ENCODE data around the gene CCDC178. TPM values are rescaled to one million over a fixed set of nuclear protein-coding genes. Genes with fewer than 3 reads are reported as not detected.
"Not testable (repeated sequence)": the region's sequence is repeated elsewhere in the genome, so short reads cannot be mapped to it uniquely, and the experiment has no call there.

The CCDC178 gene
- total RNA-seq, 1 donor = 0.72 TPM

DNA sequence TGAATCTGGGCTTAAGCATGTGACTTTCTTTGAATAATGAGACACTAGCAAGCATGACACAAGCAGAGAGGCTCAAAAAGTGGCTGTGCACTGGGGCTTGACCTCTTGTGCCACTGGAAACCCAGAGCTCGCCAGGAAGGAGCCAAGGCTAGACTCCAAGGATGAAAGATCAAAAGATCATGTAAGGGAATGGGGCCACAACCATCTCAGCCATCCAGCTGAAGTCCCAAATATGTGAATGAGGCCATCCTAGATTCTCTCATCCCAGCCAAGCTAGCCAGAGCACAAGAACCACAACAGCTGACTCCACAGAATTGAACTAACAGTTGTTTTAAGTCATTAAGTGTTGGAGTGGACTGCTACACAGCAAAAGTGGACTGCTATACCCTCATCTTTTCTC lies 288.1 kb downstream of the CCDC178 start:
- TF ChIP-seq, protein P1, sequence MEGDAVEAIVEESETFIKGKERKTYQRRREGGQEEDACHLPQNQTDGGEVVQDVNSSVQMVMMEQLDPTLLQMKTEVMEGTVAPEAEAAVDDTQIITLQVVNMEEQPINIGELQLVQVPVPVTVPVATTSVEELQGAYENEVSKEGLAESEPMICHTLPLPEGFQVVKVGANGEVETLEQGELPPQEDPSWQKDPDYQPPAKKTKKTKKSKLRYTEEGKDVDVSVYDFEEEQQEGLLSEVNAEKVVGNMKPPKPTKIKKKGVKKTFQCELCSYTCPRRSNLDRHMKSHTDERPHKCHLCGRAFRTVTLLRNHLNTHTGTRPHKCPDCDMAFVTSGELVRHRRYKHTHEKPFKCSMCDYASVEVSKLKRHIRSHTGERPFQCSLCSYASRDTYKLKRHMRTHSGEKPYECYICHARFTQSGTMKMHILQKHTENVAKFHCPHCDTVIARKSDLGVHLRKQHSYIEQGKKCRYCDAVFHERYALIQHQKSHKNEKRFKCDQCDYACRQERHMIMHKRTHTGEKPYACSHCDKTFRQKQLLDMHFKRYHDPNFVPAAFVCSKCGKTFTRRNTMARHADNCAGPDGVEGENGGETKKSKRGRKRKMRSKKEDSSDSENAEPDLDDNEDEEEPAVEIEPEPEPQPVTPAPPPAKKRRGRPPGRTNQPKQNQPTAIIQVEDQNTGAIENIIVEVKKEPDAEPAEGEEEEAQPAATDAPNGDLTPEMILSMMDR (IDR thresholded peaks at IDR 0.05; ENCODE audit: insufficient read depth, low read length) = no peak
- no peak overlapping the region for H3K4me3 ChIP-seq (ENCODE audit: low read depth, low read length)
- DNase-seq (ENCODE audit: low read depth) = no peak

DNA sequence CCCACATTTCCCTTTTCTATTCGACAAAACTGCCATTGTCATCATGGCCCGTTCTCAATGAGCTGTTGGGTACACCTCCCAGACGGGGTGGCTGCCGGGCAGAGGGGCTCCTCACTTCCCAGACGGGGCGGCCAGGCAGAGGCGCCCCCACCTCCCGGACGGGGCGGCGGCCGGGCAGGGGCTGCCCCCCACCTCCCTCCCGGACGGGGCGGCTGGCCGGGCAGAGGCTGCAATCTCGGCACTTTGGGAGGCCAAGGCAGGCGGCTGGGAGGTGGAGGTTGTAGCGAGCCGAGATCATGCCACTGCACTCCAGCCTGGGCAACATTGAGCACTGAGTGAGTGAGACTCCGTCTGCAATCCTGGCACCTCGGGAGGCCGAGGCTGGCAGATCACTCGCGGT lies 292.7 kb downstream of the CCDC178 start:
- not testable (repeated sequence) for H3K4me3 ChIP-seq (ENCODE audit: low read depth, low read length); DNase-seq (ENCODE audit: low read depth)

DNA sequence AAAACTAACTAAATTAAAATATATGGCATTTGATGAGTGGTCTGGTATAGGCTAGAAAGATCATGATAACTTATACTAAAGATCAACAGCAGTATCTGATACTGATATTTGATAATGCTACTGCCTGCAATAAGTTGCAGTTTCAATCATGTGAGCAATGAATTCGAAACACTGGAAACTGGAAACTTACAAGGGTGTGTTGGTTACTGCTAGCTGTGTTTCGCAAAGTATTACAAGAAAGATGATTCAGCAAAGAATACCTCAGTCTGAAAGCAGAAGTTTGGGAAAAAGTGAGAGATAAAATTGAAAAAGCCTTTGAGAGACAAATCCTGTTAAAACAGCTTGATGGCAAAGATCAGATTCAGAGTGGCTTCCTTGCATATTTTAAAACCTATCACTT lies 294.5 kb downstream of the CCDC178 start:
- H3K4me3 ChIP-seq (ENCODE audit: low read depth, low read length) = no peak overlapping the region
- TF ChIP-seq, protein P1 (IDR thresholded peaks at IDR 0.05; ENCODE audit: insufficient read depth, low read length) = no peak
- DNase-seq (ENCODE audit: low read depth) = no peak

DNA sequence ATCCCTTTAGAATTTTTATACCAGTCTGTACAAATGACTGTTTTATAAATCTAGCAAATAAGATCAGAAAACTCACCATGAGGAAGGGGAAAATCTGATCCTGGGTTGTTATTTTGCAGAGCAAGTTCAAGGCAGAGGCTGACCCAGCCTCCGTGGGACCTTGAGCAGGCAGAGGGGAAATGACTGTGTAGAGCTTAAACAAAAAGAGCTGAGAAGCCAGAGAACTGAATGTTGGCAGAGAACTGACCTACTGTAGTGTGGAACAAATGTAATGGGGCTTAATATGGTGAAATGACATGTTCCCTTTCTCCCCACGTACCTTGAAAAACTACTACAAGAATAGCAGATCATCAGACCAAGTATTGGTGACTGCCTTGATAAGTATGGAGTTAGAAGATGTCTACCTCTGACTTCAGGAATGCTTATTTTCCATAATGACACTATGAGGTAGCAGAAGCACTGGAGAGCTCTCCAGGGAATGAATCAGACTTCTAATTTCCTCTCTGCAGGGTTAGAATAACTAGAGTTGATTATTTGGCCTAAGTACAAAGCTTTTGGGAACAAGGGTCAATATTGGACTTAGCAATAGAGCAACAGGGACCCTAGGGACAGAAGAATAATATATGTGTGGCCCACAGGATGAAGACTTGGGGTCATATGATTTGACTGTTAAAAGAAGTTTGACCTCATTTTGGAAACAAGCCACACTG lies 304.4 kb downstream of the CCDC178 start:
- TF ChIP-seq, protein P1 (IDR thresholded peaks at IDR 0.05; ENCODE audit: insufficient read depth, low read length) = no peak
- no peak overlapping the region for H3K4me3 ChIP-seq (ENCODE audit: low read depth, low read length)
- DNase-seq (ENCODE audit: low read depth) = no peak

DNA sequence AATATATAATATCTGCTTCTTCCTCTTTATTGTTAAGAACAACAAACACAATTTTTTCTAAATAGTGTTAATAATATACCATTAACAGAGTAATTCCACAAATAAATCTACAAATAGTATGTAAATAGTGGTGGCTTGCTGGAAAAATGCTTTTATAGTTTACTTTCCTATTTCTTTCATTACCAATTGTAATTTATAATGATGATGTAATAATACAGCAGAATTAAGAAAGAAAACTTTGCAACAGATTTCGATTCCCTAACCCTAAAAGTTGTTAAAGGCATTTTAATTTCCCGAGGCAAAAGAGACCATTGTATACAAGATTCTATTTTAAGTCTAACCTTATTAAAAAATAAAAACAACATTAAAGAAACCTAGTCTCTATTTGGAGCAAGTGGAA lies 307.9 kb downstream of the CCDC178 start:
- TF ChIP-seq, protein P1 (IDR thresholded peaks at IDR 0.05; ENCODE audit: insufficient read depth, low read length) = no peak
- no peak overlapping the region for H3K4me3 ChIP-seq (ENCODE audit: low read depth, low read length)
- DNase-seq (ENCODE audit: low read depth) = no peak

DNA sequence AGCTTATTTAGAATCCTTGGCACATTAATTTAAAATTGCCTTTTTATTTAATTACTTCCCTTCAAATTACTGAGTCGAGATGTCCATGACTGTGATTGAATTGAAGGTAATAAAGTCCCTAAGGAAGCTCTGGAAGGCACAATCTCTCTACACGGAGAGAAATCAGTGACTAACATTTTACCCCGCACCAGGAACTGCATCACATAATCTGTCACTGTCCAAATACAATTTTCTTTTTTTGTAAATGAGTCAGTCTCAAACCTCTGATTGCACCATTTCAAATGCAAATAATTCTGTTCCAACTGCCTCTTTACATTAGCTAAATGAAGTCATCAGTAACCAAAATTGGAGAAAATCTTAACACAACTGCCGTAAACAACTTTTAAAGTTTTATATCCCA lies 311.9 kb downstream of the CCDC178 start:
- TF ChIP-seq, protein P1 (IDR thresholded peaks at IDR 0.05; ENCODE audit: insufficient read depth, low read length) = no peak
- H3K4me3 ChIP-seq (ENCODE audit: low read depth, low read length) = no peak overlapping the region
- DNase-seq (ENCODE audit: low read depth) = no peak

DNA sequence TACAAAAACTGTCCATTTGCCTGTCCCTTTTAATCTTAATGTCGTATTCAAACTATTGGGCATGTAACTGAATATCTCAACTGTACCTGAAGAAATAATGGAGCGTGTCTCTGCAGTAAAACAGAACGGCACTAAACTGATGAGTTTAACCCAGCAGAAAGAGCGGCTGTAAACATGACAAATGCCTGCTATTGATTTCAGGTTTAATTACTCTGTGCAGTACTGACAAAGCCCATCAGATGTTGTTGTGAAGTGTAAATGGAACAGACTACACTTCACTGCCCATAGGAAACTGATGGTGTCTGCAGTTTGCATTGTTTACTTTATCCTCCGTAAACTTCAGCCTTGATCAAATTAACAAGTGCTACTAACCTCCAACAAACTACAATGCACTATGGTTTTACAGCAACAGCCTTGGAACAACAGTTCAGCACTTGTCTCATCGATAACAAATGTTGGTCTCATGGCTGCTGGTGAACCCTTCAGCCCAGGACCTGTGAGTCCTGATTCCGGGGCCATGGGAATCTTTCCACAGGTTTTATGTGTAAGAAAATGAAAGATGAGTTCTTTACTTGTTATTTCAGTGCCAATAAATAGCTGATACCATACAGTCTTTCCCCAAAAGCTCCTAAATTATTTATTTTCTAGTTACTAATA lies 316.5 kb downstream of the CCDC178 start:
- no peak overlapping the region for H3K4me3 ChIP-seq (ENCODE audit: low read depth, low read length)
- no peak for DNase-seq (ENCODE audit: low read depth)
- TF ChIP-seq, protein P1 (IDR thresholded peaks at IDR 0.05; ENCODE audit: insufficient read depth, low read length) = no peak
